Measurements from ENCODE around the gene BMP7.
"Not testable (repeated sequence)": the region's sequence is repeated elsewhere in the genome, so short reads cannot be mapped to it uniquely, and the experiment has no call there.

The BMP7 gene

GRCh38 chr20:57165427-57166004 lies 100.9 kb downstream of the BMP7 start:
- no peak for DNase-seq

GRCh38 chr20:57164872-57165271 lies 101.6 kb downstream of the BMP7 start:
- no peak for DNase-seq

- DNase-seq, result no peak
Measured at GRCh38 chr20:57163041-57163440, 103.4 kb downstream of the BMP7 start.

- DNase-seq, result no peak
Measured at GRCh38 chr20:57162362-57162652, 104.1 kb downstream of the BMP7 start.

- DNase-seq, result no peak
Measured at GRCh38 chr20:57161478-57162361, 104.7 kb downstream of the BMP7 start.

GRCh38 chr20:57160985-57161384 lies 105.5 kb downstream of the BMP7 start:
- DNase-seq, result no peak

- no peak for DNase-seq
Measured at GRCh38 chr20:57159945-57160610, 106.4 kb downstream of the BMP7 start.

- no peak for DNase-seq
Measured at GRCh38 chr20:57159193-57159851, 107.1 kb downstream of the BMP7 start.

- no peak for DNase-seq
Measured at GRCh38 chr20:57158474-57158873, 108.0 kb downstream of the BMP7 start.

GRCh38 chr20:57157787-57158186 lies 108.7 kb downstream of the BMP7 start:
- DNase-seq, result not testable (repeated sequence)

GRCh38 chr20:57157106-57157691 lies 109.2 kb downstream of the BMP7 start:
- no peak for DNase-seq

- no peak for DNase-seq
Measured at GRCh38 chr20:57156011-57156729, 110.3 kb downstream of the BMP7 start.

GRCh38 chr20:57155415-57155814 lies 111.0 kb downstream of the BMP7 start:
- DNase-seq, result no peak

- no peak for DNase-seq
Measured at GRCh38 chr20:57153238-57153905, 113.1 kb downstream of the BMP7 start.

- DNase-seq, result no peak
Measured at GRCh38 chr20:57152557-57152956, 113.9 kb downstream of the BMP7 start.

GRCh38 chr20:57150559-57150958 lies 115.9 kb downstream of the BMP7 start:
- DNase-seq, result no peak

GRCh38 chr20:57148263-57148662 lies 118.2 kb downstream of the BMP7 start:
- DNase-seq, result no peak

- no peak for DNase-seq
Measured at GRCh38 chr20:57147185-57147584, 119.3 kb downstream of the BMP7 start.

GRCh38 chr20:57146155-57146554 lies 120.3 kb downstream of the BMP7 start:
- DNase-seq, result no peak

- DNase-seq, result no peak
Measured at GRCh38 chr20:57145089-57145631, 121.3 kb downstream of the BMP7 start.

- DNase-seq, result no peak
Measured at GRCh38 chr20:57143173-57143572, 123.3 kb downstream of the BMP7 start.

- DNase-seq, result no peak
Measured at GRCh38 chr20:57142667-57143066, 123.8 kb downstream of the BMP7 start.

All from activated CD4-positive, CD25-positive, alpha-beta regulatory T cell (primary cell).